ENCODE results near the gene ARMCX6.

The ARMCX6 gene

DNA sequence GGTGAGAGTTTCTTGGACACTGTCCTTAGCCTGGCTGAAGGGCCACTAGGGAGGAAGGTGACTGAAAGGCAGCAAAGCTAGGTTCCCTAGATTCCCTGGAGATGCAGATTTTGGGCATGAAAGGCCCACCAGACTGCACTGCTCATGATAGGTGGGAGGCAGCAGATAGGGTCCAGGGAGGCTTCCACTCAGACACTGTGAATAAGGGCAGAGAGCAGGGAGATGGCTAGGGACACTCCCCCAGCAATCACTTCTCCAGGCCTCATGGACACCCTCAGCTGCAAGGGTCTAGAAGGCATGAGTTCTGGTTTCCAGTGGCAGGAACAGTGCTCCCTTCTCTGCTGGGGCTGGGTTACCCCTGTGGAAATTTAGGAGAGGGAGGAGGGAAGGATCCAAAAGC lies 21.8 kb upstream of the ARMCX6 start:
- TF ChIP-seq, protein P1, sequence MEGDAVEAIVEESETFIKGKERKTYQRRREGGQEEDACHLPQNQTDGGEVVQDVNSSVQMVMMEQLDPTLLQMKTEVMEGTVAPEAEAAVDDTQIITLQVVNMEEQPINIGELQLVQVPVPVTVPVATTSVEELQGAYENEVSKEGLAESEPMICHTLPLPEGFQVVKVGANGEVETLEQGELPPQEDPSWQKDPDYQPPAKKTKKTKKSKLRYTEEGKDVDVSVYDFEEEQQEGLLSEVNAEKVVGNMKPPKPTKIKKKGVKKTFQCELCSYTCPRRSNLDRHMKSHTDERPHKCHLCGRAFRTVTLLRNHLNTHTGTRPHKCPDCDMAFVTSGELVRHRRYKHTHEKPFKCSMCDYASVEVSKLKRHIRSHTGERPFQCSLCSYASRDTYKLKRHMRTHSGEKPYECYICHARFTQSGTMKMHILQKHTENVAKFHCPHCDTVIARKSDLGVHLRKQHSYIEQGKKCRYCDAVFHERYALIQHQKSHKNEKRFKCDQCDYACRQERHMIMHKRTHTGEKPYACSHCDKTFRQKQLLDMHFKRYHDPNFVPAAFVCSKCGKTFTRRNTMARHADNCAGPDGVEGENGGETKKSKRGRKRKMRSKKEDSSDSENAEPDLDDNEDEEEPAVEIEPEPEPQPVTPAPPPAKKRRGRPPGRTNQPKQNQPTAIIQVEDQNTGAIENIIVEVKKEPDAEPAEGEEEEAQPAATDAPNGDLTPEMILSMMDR (IDR thresholded peaks at IDR 0.05), result no peak

DNA sequence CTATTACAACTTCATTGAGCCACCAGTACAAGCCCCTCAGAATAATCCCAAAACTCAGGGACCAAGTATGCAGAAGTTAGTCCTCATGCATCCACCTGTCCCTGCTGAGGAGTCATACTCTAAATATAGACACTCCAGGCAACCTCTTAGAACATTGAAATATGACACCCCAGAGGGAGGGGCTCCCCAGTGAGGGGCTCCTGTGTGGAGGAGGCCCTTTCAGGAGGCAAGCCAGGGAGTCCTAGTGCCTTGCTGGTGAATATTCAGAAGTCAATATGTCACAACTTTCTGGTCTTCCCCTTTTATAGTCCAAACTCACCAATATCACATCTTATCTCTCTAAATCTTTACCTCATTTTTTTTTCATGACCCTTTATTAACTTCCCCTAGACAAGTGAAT lies 1.6 kb upstream of the ARMCX6 start:
- TF ChIP-seq, protein P1 (IDR thresholded peaks at IDR 0.05), result no peak

DNA sequence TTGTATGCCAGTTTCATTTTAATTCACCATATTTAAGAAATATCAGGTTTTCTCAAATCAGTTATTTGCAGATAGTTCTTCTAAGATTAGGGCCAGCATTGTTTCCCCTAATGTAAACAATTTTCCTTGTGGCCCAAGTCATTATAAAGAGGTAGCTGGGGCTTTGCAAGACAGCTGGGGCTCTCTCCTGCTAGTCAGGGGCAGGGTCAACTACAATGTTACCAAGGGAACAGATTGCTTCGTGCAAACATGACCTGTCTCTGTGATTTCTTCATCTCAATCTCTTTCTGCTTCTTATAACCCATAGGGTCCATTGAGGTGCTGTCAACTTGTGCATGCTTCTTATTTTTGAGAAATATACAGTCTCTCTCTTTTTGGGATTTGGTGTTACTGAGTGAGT lies 12.1 kb downstream of the ARMCX6 start:
- TF ChIP-seq, protein P1 (IDR thresholded peaks at IDR 0.05), result no peak

DNA sequence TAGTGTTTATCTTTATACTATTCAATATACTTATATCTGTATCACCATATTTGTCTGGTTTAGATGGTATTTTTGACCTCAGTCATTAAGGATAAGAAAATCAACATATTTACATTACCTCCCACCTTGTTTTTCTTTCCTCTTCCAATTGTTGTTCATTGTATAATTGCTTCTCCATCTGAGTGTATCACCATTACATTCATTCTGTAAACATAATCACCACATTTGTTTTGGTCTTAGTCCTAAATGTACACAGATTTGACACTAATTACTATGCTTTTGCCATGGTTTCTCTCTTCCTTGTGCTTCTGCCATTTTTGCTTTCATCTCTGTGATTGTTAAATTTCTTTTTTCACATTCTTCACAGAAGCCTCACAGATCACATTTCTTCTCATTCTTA lies 12.7 kb downstream of the ARMCX6 start:
- TF ChIP-seq, protein P1 (IDR thresholded peaks at IDR 0.05), result no peak

DNA sequence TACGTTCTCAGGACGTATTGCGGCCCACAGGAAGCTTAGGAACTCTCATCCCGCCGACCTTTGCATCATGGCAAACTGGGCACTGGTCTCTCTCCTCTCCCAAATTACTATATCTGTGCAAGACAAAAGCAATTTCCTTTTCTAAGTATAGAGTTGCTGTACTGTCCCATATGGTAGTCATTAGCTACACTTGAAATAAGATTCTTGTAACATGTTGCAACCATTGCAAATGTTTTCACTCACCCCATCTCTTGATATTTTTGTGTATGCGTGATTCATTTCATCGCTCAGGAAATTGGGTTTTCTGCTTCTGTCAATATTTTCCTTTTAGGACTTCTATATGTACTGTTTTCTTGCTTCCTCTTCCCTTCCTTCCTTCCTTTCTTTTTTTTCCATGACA lies 15.7 kb downstream of the ARMCX6 start:
- TF ChIP-seq, protein P1 (IDR thresholded peaks at IDR 0.05), result no peak

DNA sequence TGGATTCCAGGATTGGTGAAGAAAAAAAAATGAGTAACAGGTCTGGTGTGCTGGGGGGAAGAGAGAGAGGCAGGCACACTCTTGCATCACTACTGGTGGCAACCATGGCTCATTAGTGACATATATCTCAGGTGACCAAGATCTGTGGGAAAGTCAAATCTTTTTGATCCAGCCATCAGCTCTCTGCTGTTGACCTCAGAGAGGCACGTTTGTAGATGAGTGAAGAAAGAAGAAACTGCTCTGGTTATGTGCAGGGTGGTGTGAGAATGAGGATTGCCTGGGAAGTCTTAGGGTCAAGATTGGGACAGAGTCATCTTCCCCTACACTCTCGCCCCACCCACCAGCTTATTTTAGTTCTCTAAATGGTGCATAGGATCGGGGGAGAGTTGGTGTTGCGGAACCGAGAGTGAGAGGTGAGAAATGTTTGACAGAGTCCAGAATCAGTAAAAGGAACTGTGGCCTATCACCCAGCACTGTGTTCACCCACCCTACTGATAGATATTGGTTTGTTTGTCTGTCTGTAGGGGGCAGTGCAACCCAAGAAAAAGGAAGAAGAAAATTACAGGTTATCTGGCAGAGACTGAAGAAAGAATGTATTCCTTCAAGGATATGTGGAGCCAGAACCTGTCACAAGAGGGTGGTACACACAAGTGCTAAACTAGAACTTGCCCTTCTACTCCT lies 21.9 kb downstream of the ARMCX6 start:
- TF ChIP-seq, protein P1 (IDR thresholded peaks at IDR 0.05), result peak; percentile 56
